IMR-90 (cell line): ENCODE data around the gene MUC5B. TPM values are rescaled to one million over a fixed set of nuclear protein-coding genes. Genes with fewer than 3 reads are reported as not detected.

Experiments
- ATAC-seq: fragments of 200-7000 bp; cut with Tn5 transposase; 2 replicates; pipeline ENCODE4 v1.9.1; 2020; ENCODE audit warnings: low read depth, mild to moderate bottlenecking, moderate library complexity
- BruUV-seq: library from RNA; stranded (reverse); fragments of 400-500 nt; replicated peaks from 2 replicates; lab custom pipeline; 2021; lab: Mats Ljungman, UMichigan
- CTCF ChIA-PET: fragments of 300-600 bp; formaldehyde crosslinking; extraction: SDS; loops from one replicate; lab custom pipeline; 2021; ENCODE audit warnings: antibody characterized with exemption; lab: Yijun Ruan, JAX
- POLR2A ChIA-PET: fragments of 300-600 bp; sonication (Branson Sonifier 250); formaldehyde crosslinking; loops from one replicate; lab custom pipeline; 2022; ENCODE audit warnings: antibody characterized with exemption; ENCODE audit not compliant: unreplicated experiment; lab: Charles Lee
- DNase-seq: peaks from one replicate; pipeline ENCODE4 v3.0.0; 2013
- H2AFZ ChIP-seq: replicated peaks from 2 replicates; pipeline ENCODE3; 2013; ENCODE audit warnings: low read length, mild to moderate bottlenecking; ENCODE audit not compliant: poor library complexity
- H2AK5ac ChIP-seq: 2 replicates; pipeline ENCODE4 v1.6.1; 2013; ENCODE audit warnings: low read depth, low read length, inconsistent platforms
- H2AK9ac ChIP-seq: replicated peaks from 2 replicates; pipeline ENCODE3; 2013; ENCODE audit warnings: mild to moderate bottlenecking, low read depth, low read length, moderate library complexity; ENCODE audit not compliant: poor library complexity
- H2BK120ac ChIP-seq: 2 replicates; pipeline ENCODE4 v1.6.1; 2013; ENCODE audit warnings: low read depth, low read length, inconsistent platforms
- H2BK15ac ChIP-seq: 3 replicates; pipeline ENCODE4 v1.6.1; 2013; ENCODE audit warnings: low read depth, low read length, inconsistent platforms
- H2BK20ac ChIP-seq: 2 replicates; pipeline ENCODE4 v1.6.1; 2013; ENCODE audit warnings: low read depth, mild to moderate bottlenecking, inconsistent platforms, low read length, moderate library complexity
- H2BK5ac ChIP-seq: 2 replicates; pipeline ENCODE4 v1.6.1; 2013; ENCODE audit warnings: mild to moderate bottlenecking, low read depth, low read length, inconsistent platforms; ENCODE audit not compliant: poor library complexity, severe bottlenecking
- H3K14ac ChIP-seq: replicated peaks from 2 replicates; pipeline ENCODE4 v1.6.1; 2013; ENCODE audit warnings: low read depth, low read length, inconsistent platforms
- H3K18ac ChIP-seq: 2 replicates; pipeline ENCODE4 v1.6.1; 2013; ENCODE audit warnings: low read depth, low read length, control low read depth
- H3K23ac ChIP-seq: 2 replicates; pipeline ENCODE4 v1.6.1; 2013; ENCODE audit warnings: low read depth, low read length, inconsistent platforms
- H3K27ac ChIP-seq: 2 replicates; pipeline ENCODE4 v1.5.1; 2013; ENCODE audit warnings: mild to moderate bottlenecking, control low read depth, low read length; ENCODE audit not compliant: insufficient read depth
- H3K27me3 ChIP-seq: 2 replicates; pipeline ENCODE4 v1.6.1; 2013; ENCODE audit warnings: low read length; ENCODE audit not compliant: control insufficient read depth, insufficient read depth
- H3K36me3 ChIP-seq: 2 replicates; pipeline ENCODE4 v1.6.1; 2013; ENCODE audit warnings: low read length, mixed read lengths; ENCODE audit not compliant: control insufficient read depth, insufficient read depth
- H3K4ac ChIP-seq: 2 replicates; pipeline ENCODE4 v1.6.1; 2013; ENCODE audit warnings: low read depth, low read length, inconsistent platforms
- H3K4me1 ChIP-seq: 2 replicates; pipeline ENCODE4 v1.6.1; 2013; ENCODE audit warnings: low read length, mixed read lengths; ENCODE audit not compliant: control insufficient read depth, insufficient read depth
- H3K4me2 ChIP-seq: 2 replicates; pipeline ENCODE4 v1.6.1; 2013; ENCODE audit warnings: low read depth, mild to moderate bottlenecking, control low read depth, low read length, moderate library complexity
- H3K4me3 ChIP-seq: 2 replicates; pipeline ENCODE4 v1.5.1; 2013; ENCODE audit warnings: low read depth, mild to moderate bottlenecking, control low read depth, low read length, moderate library complexity; ENCODE audit not compliant: insufficient read depth
- H3K56ac ChIP-seq: 2 replicates; pipeline ENCODE4 v1.6.1; 2013; ENCODE audit warnings: low read length, inconsistent platforms; ENCODE audit not compliant: insufficient read depth; ENCODE audit errors: extremely low read depth
- H3K79me1 ChIP-seq, 2 experiments: 2 replicates each; pipeline ENCODE4 v1.6.1; 2013; ENCODE audit warnings: low read length in 2 of 2, inconsistent platforms in 1 of 2, low read depth in 1 of 2
- H3K9ac ChIP-seq: 2 replicates; pipeline ENCODE4 v1.6.1; 2013; ENCODE audit warnings: low read depth, low read length, control low read depth
- H3K9me1 ChIP-seq: 2 replicates; pipeline ENCODE4 v1.6.1; 2013; ENCODE audit warnings: low read length, inconsistent platforms; ENCODE audit not compliant: insufficient read depth
- H3K9me3 ChIP-seq: 2 replicates; pipeline ENCODE4 v1.6.1; 2013; ENCODE audit warnings: low read length; ENCODE audit not compliant: control insufficient read depth, insufficient read depth
- H4K20me1 ChIP-seq: 2 replicates; pipeline ENCODE4 v1.6.1; 2013; ENCODE audit warnings: low read length, inconsistent platforms; ENCODE audit not compliant: insufficient read depth
- H4K5ac ChIP-seq: 2 replicates; pipeline ENCODE4 v1.6.1; 2013; ENCODE audit warnings: mild to moderate bottlenecking, low read depth, low read length, control low read depth
- H4K8ac ChIP-seq, 2 experiments: 2 replicates each; pipeline ENCODE4 v1.6.1; 2013; ENCODE audit warnings: low read depth in 2 of 2, low read length in 2 of 2, control low read depth in 1 of 2, inconsistent platforms in 1 of 2
- H4K91ac ChIP-seq: 2 replicates; pipeline ENCODE4 v1.6.1; 2013; ENCODE audit warnings: low read depth, low read length, inconsistent platforms; ENCODE audit not compliant: insufficient read depth
- BHLHE40 ChIP-seq: fragments of 150-350 bp; IDR thresholded peaks from 2 replicates; pipeline ENCODE4 v1.6.1; 2016; ENCODE audit warnings: mild to moderate bottlenecking, low read depth, low read length
- CEBPB ChIP-seq: IDR thresholded peaks from 2 replicates; pipeline ENCODE4 v1.6.1; 2012; ENCODE audit warnings: low read depth, low read length, improper control_type of control experiment
- CHD1 ChIP-seq: IDR thresholded peaks from 2 replicates; pipeline ENCODE4 v1.6.1; 2012; ENCODE audit warnings: low read depth, low read length, improper control_type of control experiment
- FOS ChIP-seq: fragments of 150-350 bp; IDR thresholded peaks from 2 replicates; pipeline ENCODE4 v1.6.1; 2016; ENCODE audit warnings: low read depth, low read length
- MAFK ChIP-seq: IDR thresholded peaks from 2 replicates; pipeline ENCODE4 v1.6.1; 2012; ENCODE audit warnings: low read depth, low read length, improper control_type of control experiment
- MAZ ChIP-seq: IDR thresholded peaks from 2 replicates; pipeline ENCODE4 v1.6.1; 2012; ENCODE audit warnings: low read depth, mild to moderate bottlenecking, low read length, improper control_type of control experiment, moderate library complexity, borderline replicate concordance
- MXI1 ChIP-seq: IDR thresholded peaks from 2 replicates; pipeline ENCODE4 v1.6.1; 2012; ENCODE audit warnings: low read depth, mild to moderate bottlenecking, low read length, moderate library complexity, borderline replicate concordance
- NFE2L2 ChIP-seq: fragments of 150-350 bp; IDR thresholded peaks from 2 replicates; pipeline ENCODE4 v1.6.1; 2016; ENCODE audit warnings: low read depth, mild to moderate bottlenecking, low read length
- POLR2A ChIP-seq: IDR thresholded peaks from 2 replicates; pipeline ENCODE4 v1.6.1; 2012; ENCODE audit warnings: mild to moderate bottlenecking, low read depth, low read length
- RAD21 ChIP-seq: IDR thresholded peaks from 2 replicates; pipeline ENCODE4 v1.6.1; 2012; ENCODE audit warnings: low read length, improper control_type of control experiment
- RCOR1 ChIP-seq: IDR thresholded peaks from 2 replicates; pipeline ENCODE4 v1.6.1; 2012; ENCODE audit warnings: mild to moderate bottlenecking, low read length, improper control_type of control experiment; ENCODE audit not compliant: insufficient replicate concordance
- RFX5 ChIP-seq: IDR thresholded peaks from 2 replicates; pipeline ENCODE4 v1.8.0; 2012; ENCODE audit warnings: low read depth, mild to moderate bottlenecking, low read length, moderate library complexity
- SMC3 ChIP-seq: fragments of 150-350 bp; IDR thresholded peaks from 2 replicates; pipeline ENCODE4 v1.6.1; 2016; ENCODE audit warnings: low read depth, mild to moderate bottlenecking, antibody characterized with exemption, low read length, moderate library complexity
- WGBS, 2 experiments: methylation state at CpG; one replicate each; pipeline versions ENCODE4 v1.1.5 to v1.1.7; 2013; ENCODE audit warnings: missing lambda C conversion rate in 2 of 2; ENCODE audit not compliant: insufficient read length in 1 of 2; ENCODE audit errors: extremely low coverage in 2 of 2; 5-methylcytosine and 5-hydroxymethylcytosine counted together
- dilution Hi-C: fragments of 300-500 bp; cut with HindIII; formaldehyde crosslinking; loops from one replicate; pipeline ENCODE4 v1.14.3; 2018; ENCODE audit warnings: low sequenced_read_pairs; ENCODE audit not compliant: unreplicated experiment
- in situ Hi-C: fragments of 300-500 bp; cut with MboI; formaldehyde crosslinking; loops from 3 replicates; pipeline ENCODE4 v1.14.3; 2019; ENCODE audit warnings: low sequenced_read_pairs, inconsistent platforms, mixed read lengths
- intact Hi-C: fragments of 100-400 bp; cut with micrococcal nuclease; formaldehyde crosslinking; loops from 2 replicates; pipeline ENCODE4 v1.10.0; 2022
- polyA plus RNA-seq, 3 experiments: library from polyadenylated mRNA; depleted of rRNA; stranded (reverse); fragments of >200 nt; gene quantifications; 2 replicates each; pipeline ENCODE4 v1.2.3, GENCODE V29; 2012; ENCODE audit warnings: low replicate concordance in 1 of 3
- total RNA-seq: library from RNA; depleted of rRNA; stranded (reverse); fragments of >200 nt; gene quantifications from 2 replicates; pipeline ENCODE4 v1.2.3, GENCODE V29; 2012
- TF ChIP-seq, protein P1 (sequence below): conservative IDR thresholded peaks from 2 replicates; pipeline ENCODE4 v1.5.1; 2012; ENCODE audit warnings: mild to moderate bottlenecking, low read depth, low read length, improper control_type of control experiment
- TF ChIP-seq, protein P2 (sequence below): fragments of 150-350 bp; IDR thresholded peaks from 2 replicates; pipeline ENCODE4 v1.6.1; 2017; ENCODE audit warnings: mild to moderate bottlenecking, antibody characterized with exemption, low read length, low read depth

The MUC5B gene
- total and polyA plus RNA-seq, 2 of the 4 experiments (the other 2 are of a cell fraction): not detected

GRCh38 chr11:1276866-1277615 is 54.2 kb downstream of the MUC5B start:
- no peak overlapping the region for H2BK20ac ChIP-seq
- H3K27me3 ChIP-seq: no peaks in the 10 kb centered on the region
- no peak overlapping the region for H3K14ac ChIP-seq
- DNase-seq (no peak), ATAC-seq (no peak)
- H3K27ac ChIP-seq: no peak overlapping the region
- WGBS, 2 experiments: 93% methylated on average over 23 of the region's 37 CpGs; no CpG with 5 or more reads in 1 of the 2 experiments
- CTCF ChIA-PET: no interaction called here
- no peak overlapping the region for H3K4me3 ChIP-seq
- no peak overlapping the region for H3K4me2 ChIP-seq
- POLR2A ChIA-PET: no interaction called here
- no peak overlapping the region for H4K5ac ChIP-seq
- H3K36me3 ChIP-seq: peaks cover 53% of the 10 kb centered on the region
- H3K23ac ChIP-seq: no peak overlapping the region
- H2BK5ac ChIP-seq: no peak overlapping the region
- H3K9me3 ChIP-seq: no peaks in the 10 kb centered on the region
- dilution Hi-C loops (no loop called here), in situ Hi-C loops (no loop called here), intact Hi-C loops (no loop called here)
- peak overlapping the region; percentile 16 for H2AK9ac ChIP-seq
- no peak overlapping the region for H3K4ac ChIP-seq
- no peak overlapping the region for H3K56ac ChIP-seq
- peak overlapping the region; percentile 43 for H2AFZ ChIP-seq
- H3K4me1 ChIP-seq: no peaks in the 10 kb centered on the region
- H4K91ac ChIP-seq: no peak overlapping the region
- BruUV-seq: no TSS peak
- H2BK120ac ChIP-seq: no peak overlapping the region
- 0 out of 2 replicates have a peak, but pooled peaks cover 3% of the 10 kb centered on the region for H3K9me1 ChIP-seq
- no peak overlapping the region for H2AK5ac ChIP-seq
- H3K18ac ChIP-seq: no peak overlapping the region
- H2BK15ac ChIP-seq: no peak overlapping the region
- peaks cover 0 to 6% of the 10 kb centered on the region in 2 experiments; a peak in 1 of 4 replicates for H3K79me1 ChIP-seq
- H4K20me1 ChIP-seq: 0 out of 2 replicates have a peak, but pooled peaks cover 10% of the 10 kb centered on the region
- H3K9ac ChIP-seq: no peak overlapping the region
- H4K8ac ChIP-seq: no peak overlapping the region
- no peak for TF ChIP-seq CHD1
- no peak for TF ChIP-seq RAD21
- TF ChIP-seq, protein P1, sequence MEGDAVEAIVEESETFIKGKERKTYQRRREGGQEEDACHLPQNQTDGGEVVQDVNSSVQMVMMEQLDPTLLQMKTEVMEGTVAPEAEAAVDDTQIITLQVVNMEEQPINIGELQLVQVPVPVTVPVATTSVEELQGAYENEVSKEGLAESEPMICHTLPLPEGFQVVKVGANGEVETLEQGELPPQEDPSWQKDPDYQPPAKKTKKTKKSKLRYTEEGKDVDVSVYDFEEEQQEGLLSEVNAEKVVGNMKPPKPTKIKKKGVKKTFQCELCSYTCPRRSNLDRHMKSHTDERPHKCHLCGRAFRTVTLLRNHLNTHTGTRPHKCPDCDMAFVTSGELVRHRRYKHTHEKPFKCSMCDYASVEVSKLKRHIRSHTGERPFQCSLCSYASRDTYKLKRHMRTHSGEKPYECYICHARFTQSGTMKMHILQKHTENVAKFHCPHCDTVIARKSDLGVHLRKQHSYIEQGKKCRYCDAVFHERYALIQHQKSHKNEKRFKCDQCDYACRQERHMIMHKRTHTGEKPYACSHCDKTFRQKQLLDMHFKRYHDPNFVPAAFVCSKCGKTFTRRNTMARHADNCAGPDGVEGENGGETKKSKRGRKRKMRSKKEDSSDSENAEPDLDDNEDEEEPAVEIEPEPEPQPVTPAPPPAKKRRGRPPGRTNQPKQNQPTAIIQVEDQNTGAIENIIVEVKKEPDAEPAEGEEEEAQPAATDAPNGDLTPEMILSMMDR: no peak
- TF ChIP-seq CEBPB: no peak
- TF ChIP-seq NFE2L2: no peak
- TF ChIP-seq MAFK: no peak
- no peak for TF ChIP-seq RCOR1
- TF ChIP-seq POLR2A: no peak
- TF ChIP-seq SMC3: no peak
- TF ChIP-seq RFX5: no peak
- no peak for TF ChIP-seq FOS
- TF ChIP-seq, protein P2, sequence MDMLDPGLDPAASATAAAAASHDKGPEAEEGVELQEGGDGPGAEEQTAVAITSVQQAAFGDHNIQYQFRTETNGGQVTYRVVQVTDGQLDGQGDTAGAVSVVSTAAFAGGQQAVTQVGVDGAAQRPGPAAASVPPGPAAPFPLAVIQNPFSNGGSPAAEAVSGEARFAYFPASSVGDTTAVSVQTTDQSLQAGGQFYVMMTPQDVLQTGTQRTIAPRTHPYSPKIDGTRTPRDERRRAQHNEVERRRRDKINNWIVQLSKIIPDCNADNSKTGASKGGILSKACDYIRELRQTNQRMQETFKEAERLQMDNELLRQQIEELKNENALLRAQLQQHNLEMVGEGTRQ: no peak
- no peak for TF ChIP-seq MXI1
- TF ChIP-seq BHLHE40: no peak
- no peak for TF ChIP-seq MAZ
